Body of pancreas (tissue), 4 donors: ENCODE data around the gene GSAP. TPM values are rescaled to one million over a fixed set of nuclear protein-coding genes. Genes with fewer than 3 reads are reported as not detected.

Source experiments
- ATAC-seq: fragments of 150-250 bp; one replicate; pipeline ENCODE4 v1.9.1; 2016
- DNase-seq, 4 donors: peaks; one replicate each; pipeline ENCODE4 v3.0.0-alpha.2; 2019
- H3K27ac ChIP-seq, 4 donors: fragments of 200-600 bp; sonication (generic); 1 replicate in 3 of 4; 2 replicates in 1 of 4; pipeline versions ENCODE4 v1.5.1 to v1.6.1; 2016 to 2019; ENCODE audit warnings: mild to moderate bottlenecking in 1 of 4, mixed read lengths in 1 of 4, moderate library complexity in 1 of 4
- H3K27me3 ChIP-seq, 2 donors: fragments of 200-600 bp; sonication (generic); one replicate each; pipeline ENCODE4 v1.6.0; 2016; ENCODE audit warnings: mild to moderate bottlenecking in 1 of 2
- H3K36me3 ChIP-seq, 2 donors: fragments of 200-600 bp; sonication (generic); replicated peaks in 1 of 2; 2 replicates each; pipeline ENCODE4 v1.5.1; 2016; ENCODE audit warnings: low read depth in 2 of 2; ENCODE audit not compliant: insufficient read depth in 1 of 2
- H3K4me1 ChIP-seq: fragments of 200-600 bp; sonication (generic); one replicate; pipeline ENCODE4 v1.6.0; 2016
- H3K4me3 ChIP-seq, 2 donors: fragments of 200-600 bp; sonication (generic); 1 replicate in 1 of 2; 2 replicates in 1 of 2; pipeline ENCODE4 v1.5.1; 2016 to 2019
- H3K9me3 ChIP-seq, 3 donors: fragments of 200-600 bp; sonication (generic); 1 replicate in 2 of 3; 2 replicates in 1 of 3; pipeline ENCODE4 v1.5.1; 2016
- POLR2A ChIP-seq, 3 donors: fragments of 450-650 bp; IDR thresholded peaks; one replicate each; pipeline ENCODE4 v1.6.1; 2016; ENCODE audit warnings: antibody characterized with exemption in 3 of 3, mild to moderate bottlenecking in 2 of 3
- WGBS, 2 donors: methylation state at CpG; one replicate each; pipeline ENCODE4 v1.1.5; 2017; 5-methylcytosine and 5-hydroxymethylcytosine counted together
- intact Hi-C: fragments of 100-400 bp; cut with DNase I; formaldehyde crosslinking; loops from one replicate; pipeline ENCODE4 v1.15.1; 2023
- total RNA-seq, 2 donors: library from RNA; depleted of rRNA; stranded (reverse); fragments of >200 nt; gene quantifications; one replicate each; pipeline ENCODE4 v1.1.0, GENCODE V29; 2016
- TF ChIP-seq, protein P1 (sequence below), 7 experiments: fragments of 450-650 bp in 4 of 7; fragments of 200-600 bp in 3 of 7; sonication (generic) in 3 of 7; IDR thresholded peaks; one replicate each; pipeline ENCODE4 v1.5.1; 2016 to 2019; ENCODE audit warnings: antibody characterized with exemption in 7 of 7

Gene GSAP
- total RNA-seq, 2 donors from 2014 or later = 13.7 to 18.8 TPM

DNA sequence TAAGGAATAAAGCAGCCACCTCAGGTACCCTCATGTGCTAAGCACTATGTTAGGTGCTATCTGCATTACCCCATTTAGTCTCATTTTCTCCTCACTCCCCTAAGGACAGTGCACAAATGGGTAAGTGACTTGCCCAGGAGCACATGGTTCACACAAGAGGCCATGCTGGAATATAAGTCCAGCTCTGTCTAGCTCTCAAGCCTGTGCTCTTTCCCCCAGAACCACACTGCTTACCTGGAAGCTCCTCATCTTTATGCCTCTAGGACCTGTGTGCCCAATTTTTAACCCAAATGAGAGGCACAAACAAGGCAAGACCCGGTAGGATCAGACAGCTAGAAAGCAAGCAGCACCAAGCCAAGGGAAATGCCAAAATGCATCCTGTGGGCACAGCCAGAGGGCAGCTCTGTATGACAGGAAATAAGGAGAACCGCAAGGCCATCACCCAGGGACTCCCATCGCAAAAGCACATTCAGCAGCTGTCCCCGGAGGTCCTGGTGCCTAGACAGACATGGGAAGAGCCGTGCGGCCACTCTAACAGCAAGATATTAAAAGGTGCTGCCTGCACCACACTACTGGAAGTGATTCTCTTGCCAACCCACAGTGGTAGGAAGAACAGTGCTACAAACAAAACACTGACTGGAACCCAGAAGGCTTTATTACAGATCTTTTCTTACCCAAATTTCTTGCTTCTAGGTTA lies 88.1 kb downstream of the GSAP start:
- DNase-seq = no peak
- Histone ChIP-seq H3K9me3 (no peaks in the 10 kb centered on the region), H3K4me1 (no peaks in the 10 kb centered on the region), H3K27ac (peak overlapping the region in 1 of 4 donors; percentile 11), H3K4me3 (no peak overlapping the region), H3K36me3 (peaks cover 0 to 2% of the 10 kb centered on the region in 2 donors), H3K27me3 (no peaks in the 10 kb centered on the region)
- TF ChIP-seq, protein P1, sequence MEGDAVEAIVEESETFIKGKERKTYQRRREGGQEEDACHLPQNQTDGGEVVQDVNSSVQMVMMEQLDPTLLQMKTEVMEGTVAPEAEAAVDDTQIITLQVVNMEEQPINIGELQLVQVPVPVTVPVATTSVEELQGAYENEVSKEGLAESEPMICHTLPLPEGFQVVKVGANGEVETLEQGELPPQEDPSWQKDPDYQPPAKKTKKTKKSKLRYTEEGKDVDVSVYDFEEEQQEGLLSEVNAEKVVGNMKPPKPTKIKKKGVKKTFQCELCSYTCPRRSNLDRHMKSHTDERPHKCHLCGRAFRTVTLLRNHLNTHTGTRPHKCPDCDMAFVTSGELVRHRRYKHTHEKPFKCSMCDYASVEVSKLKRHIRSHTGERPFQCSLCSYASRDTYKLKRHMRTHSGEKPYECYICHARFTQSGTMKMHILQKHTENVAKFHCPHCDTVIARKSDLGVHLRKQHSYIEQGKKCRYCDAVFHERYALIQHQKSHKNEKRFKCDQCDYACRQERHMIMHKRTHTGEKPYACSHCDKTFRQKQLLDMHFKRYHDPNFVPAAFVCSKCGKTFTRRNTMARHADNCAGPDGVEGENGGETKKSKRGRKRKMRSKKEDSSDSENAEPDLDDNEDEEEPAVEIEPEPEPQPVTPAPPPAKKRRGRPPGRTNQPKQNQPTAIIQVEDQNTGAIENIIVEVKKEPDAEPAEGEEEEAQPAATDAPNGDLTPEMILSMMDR (IDR thresholded peaks at IDR 0.05) = no peak
- no peak for TF ChIP-seq POLR2A (IDR thresholded peaks at IDR 0.05)
- ATAC-seq = no peak
- intact Hi-C loops = no loop called here
- 66 to 74% methylated on average over 6 of the region's 6 CpGs for WGBS, 2 donors

DNA sequence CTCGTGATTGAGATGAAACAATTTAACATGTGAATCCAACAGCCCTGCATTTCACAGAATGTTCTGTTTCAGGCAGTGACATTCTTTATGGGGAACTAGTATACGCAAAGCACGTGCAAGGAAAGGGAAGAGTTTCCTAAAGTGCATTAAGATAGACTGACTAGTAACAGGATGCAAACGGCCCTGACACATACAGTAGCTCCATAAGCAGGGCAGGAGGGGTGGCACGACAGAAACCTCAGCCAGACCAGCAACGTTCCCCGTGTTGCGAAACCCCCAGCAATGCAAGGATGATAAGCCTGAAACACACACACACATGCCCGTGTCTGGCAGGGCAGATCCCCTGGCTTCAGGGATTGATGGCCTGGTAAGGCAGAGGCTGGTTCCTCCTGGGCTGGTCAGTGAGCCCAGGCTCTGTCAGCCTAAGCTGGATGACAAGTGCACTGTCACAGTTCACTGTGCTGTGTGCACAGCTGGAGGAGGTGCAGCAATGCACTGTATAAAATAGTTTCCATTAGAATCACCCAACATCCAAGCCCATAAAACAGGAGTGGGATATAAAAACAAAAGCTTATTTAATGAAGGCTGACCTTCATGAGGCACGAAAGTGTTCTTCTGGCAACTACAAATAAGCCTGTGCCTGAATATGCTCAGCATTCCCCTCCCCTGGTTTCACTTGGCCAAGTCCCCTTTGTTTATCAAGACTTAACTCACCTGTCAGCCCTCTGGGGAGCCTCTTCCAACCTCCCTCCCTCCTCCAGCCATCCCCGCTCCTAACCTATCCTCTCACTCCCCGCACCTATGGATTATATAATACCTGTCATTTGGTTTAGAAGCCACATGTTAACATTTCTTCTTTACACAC lies 88.8 kb downstream of the GSAP start:
- peaks cover 0 to 2% of the 10 kb centered on the region in 2 donors for H3K36me3 ChIP-seq
- TF ChIP-seq, protein P1 (IDR thresholded peaks at IDR 0.05) = no peak
- no peak for TF ChIP-seq POLR2A (IDR thresholded peaks at IDR 0.05)
- no peak overlapping the region for H3K4me3 ChIP-seq
- DNase-seq (peak in 3 of 4 donors; percentile 16 to 67 (median 31)), ATAC-seq (peak; percentile 25)
- intact Hi-C loops = no loop called here
- peak overlapping the region in 2 of 4 donors; percentile 11 to 12 for H3K27ac ChIP-seq
- H3K27me3 ChIP-seq = no peaks in the 10 kb centered on the region
- H3K9me3 ChIP-seq = no peaks in the 10 kb centered on the region
- H3K4me1 ChIP-seq = no peaks in the 10 kb centered on the region
- WGBS, 2 donors = 47 to 57% methylated on average over 11 to 12 of the region's 12 CpGs

DNA sequence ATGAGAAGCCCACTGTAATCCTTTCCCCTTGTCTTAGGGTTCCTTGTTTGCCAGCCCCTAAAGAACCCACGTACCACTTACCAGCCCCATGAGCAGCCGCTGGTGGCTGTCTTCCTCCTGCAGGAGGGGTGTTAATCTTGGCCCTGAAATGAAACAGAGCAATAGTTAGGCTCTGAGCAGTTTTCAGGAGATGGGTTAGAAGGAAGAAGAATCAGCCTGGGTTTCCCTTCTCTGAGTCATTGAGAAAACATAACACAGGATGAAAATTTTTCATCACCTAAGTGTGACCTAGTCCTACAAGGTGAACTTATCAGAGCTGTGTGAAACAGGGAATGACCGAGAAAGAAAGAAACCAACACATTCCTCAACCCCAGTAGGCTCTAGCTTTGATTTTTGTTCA lies 90.0 kb downstream of the GSAP start:
- ATAC-seq = no peak
- intact Hi-C loops = no loop called here
- WGBS, 2 donors = 87 to 90% methylated on average over 3 of the region's 3 CpGs
- H3K4me1 ChIP-seq = no peaks in the 10 kb centered on the region
- no peaks in the 10 kb centered on the region for H3K9me3 ChIP-seq
- no peaks in the 10 kb centered on the region for H3K27me3 ChIP-seq
- peaks cover 0 to 2% of the 10 kb centered on the region in 2 donors for H3K36me3 ChIP-seq
- H3K27ac ChIP-seq = no peak overlapping the region
- no peak for DNase-seq
- no peak for TF ChIP-seq POLR2A (IDR thresholded peaks at IDR 0.05)
- TF ChIP-seq, protein P1 (IDR thresholded peaks at IDR 0.05) = no peak
- no peak overlapping the region for H3K4me3 ChIP-seq

DNA sequence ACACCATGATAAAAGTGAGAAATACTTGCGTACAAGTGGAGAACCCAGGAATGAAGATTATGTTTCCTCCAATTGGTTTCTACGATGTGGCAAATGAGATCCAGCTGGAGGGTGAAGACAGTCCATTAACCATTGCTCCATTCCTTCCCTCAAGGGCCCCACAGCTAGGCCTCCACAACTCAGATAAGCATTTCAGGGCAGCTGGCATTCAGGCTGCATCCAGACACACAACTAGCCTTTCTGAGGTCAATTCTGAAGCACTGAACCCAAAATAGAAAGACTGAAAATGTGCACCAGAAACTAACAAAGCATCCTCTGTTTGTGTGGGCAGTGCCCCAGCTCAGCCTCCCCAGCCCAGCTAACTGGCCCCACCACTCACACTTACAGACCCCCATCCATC lies 94.8 kb downstream of the GSAP start:
- Histone ChIP-seq H3K27me3 (no peaks in the 10 kb centered on the region), H3K9me3 (no peaks in the 10 kb centered on the region), H3K4me3 (no peak overlapping the region), H3K36me3 (peaks cover 0 to 2% of the 10 kb centered on the region in 2 donors), H3K27ac (no peak overlapping the region), H3K4me1 (no peaks in the 10 kb centered on the region)
- TF ChIP-seq, protein P1 (IDR thresholded peaks at IDR 0.05) = no peak
- no peak for TF ChIP-seq POLR2A (IDR thresholded peaks at IDR 0.05)
- DNase-seq = no peak
- ATAC-seq = no peak
- WGBS, 2 donors = 64 to 65% methylated on average over 2 of the region's 2 CpGs
- intact Hi-C loops = no loop called here
